DMS53 treated with DMSO at 0.1 percent for 48 hours (cell line): ENCODE measurements around the gene SERPINB5.
"Not testable (repeated sequence)": the region's sequence is repeated elsewhere in the genome, so short reads cannot be mapped to it uniquely, and the experiment has no call there.

ENCODE experiments used
- DNase-seq: peaks from one replicate; lab custom pipeline; 2025; ENCODE audit not compliant: unreplicated experiment; lab: John Stamatoyannopoulos, UW

Gene SERPINB5

GRCh38 chr18:63476668-63477067 lies at the start of gene SERPINB5:
TSS of gene SERPINB5 (plus strand) at chr18:63476958. CDS start at chr18:63484429, 7,471 bp downstream.
- DNase-seq, result peak; percentile 95

- no peak for DNase-seq
Measured at GRCh38 chr18:63427558-63427957, 49.2 kb upstream of the SERPINB5 start.

- no peak for DNase-seq
Measured at GRCh38 chr18:63430526-63430925, 46.2 kb upstream of the SERPINB5 start.

GRCh38 chr18:63431180-63431579 lies 45.6 kb upstream of the SERPINB5 start:
- no peak for DNase-seq

- DNase-seq, result no peak
Measured at GRCh38 chr18:63433334-63433866, 43.4 kb upstream of the SERPINB5 start.

- DNase-seq, result no peak
Measured at GRCh38 chr18:63438181-63438580, 38.6 kb upstream of the SERPINB5 start.

GRCh38 chr18:63439334-63439733 lies 37.4 kb upstream of the SERPINB5 start:
- peak; percentile 87 for DNase-seq

- DNase-seq, result no peak
Measured at GRCh38 chr18:63440219-63440618, 36.5 kb upstream of the SERPINB5 start.

- DNase-seq, result no peak
Measured at GRCh38 chr18:63440881-63441280, 35.9 kb upstream of the SERPINB5 start.

- no peak for DNase-seq
Measured at GRCh38 chr18:63443829-63444228, 32.9 kb upstream of the SERPINB5 start.

GRCh38 chr18:63444580-63444979 lies 32.2 kb upstream of the SERPINB5 start:
- peak; percentile 17 for DNase-seq

- no peak for DNase-seq
Measured at GRCh38 chr18:63445037-63445436, 31.7 kb upstream of the SERPINB5 start.

- no peak for DNase-seq
Measured at GRCh38 chr18:63446266-63446665, 30.5 kb upstream of the SERPINB5 start.

GRCh38 chr18:63447066-63447465 lies 29.7 kb upstream of the SERPINB5 start:
- no peak for DNase-seq

GRCh38 chr18:63449426-63449825 lies 27.3 kb upstream of the SERPINB5 start:
- no peak for DNase-seq

- no peak for DNase-seq
Measured at GRCh38 chr18:63451799-63452660, 24.7 kb upstream of the SERPINB5 start.

- DNase-seq, result not testable (repeated sequence)
Measured at GRCh38 chr18:63452751-63453150, 24.0 kb upstream of the SERPINB5 start.

GRCh38 chr18:63454497-63454896 lies 22.3 kb upstream of the SERPINB5 start:
- DNase-seq, result no peak

- no peak for DNase-seq
Measured at GRCh38 chr18:63457977-63458376, 18.8 kb upstream of the SERPINB5 start.

- no peak for DNase-seq
Measured at GRCh38 chr18:63460414-63460813, 16.3 kb upstream of the SERPINB5 start.

GRCh38 chr18:63464434-63464833 lies 12.3 kb upstream of the SERPINB5 start:
- DNase-seq, result no peak

GRCh38 chr18:63465059-63465458 lies 11.7 kb upstream of the SERPINB5 start:
- no peak for DNase-seq

- DNase-seq, result peak; percentile 21
Measured at GRCh38 chr18:63467699-63468098, 9.1 kb upstream of the SERPINB5 start.
